VCaP (cell line): ENCODE measurements around the gene GRK7.

Source experiments
- H3K27ac ChIP-seq: fragments of 450-650 bp; 2 replicates; pipeline ENCODE4 v1.5.1; 2017
- TF ChIP-seq, protein P1 (sequence below): fragments of 450-650 bp; conservative IDR thresholded peaks from 2 replicates; pipeline ENCODE4 v1.5.1; 2017; ENCODE audit warnings: mild to moderate bottlenecking, moderate library complexity

The GRK7 gene, protein sequence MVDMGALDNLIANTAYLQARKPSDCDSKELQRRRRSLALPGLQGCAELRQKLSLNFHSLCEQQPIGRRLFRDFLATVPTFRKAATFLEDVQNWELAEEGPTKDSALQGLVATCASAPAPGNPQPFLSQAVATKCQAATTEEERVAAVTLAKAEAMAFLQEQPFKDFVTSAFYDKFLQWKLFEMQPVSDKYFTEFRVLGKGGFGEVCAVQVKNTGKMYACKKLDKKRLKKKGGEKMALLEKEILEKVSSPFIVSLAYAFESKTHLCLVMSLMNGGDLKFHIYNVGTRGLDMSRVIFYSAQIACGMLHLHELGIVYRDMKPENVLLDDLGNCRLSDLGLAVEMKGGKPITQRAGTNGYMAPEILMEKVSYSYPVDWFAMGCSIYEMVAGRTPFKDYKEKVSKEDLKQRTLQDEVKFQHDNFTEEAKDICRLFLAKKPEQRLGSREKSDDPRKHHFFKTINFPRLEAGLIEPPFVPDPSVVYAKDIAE (N-terminal part only)

GRCh38 chr3:141763088-141763750 lies at the start of gene GRK7:
Gene GRK7 (plus strand): TSS chr3:141763408. CDS start chr3:141778285, 14,877 bp downstream.
- H3K27ac ChIP-seq, result no peak within 1 kb of the TSS
- TF ChIP-seq, protein P1, sequence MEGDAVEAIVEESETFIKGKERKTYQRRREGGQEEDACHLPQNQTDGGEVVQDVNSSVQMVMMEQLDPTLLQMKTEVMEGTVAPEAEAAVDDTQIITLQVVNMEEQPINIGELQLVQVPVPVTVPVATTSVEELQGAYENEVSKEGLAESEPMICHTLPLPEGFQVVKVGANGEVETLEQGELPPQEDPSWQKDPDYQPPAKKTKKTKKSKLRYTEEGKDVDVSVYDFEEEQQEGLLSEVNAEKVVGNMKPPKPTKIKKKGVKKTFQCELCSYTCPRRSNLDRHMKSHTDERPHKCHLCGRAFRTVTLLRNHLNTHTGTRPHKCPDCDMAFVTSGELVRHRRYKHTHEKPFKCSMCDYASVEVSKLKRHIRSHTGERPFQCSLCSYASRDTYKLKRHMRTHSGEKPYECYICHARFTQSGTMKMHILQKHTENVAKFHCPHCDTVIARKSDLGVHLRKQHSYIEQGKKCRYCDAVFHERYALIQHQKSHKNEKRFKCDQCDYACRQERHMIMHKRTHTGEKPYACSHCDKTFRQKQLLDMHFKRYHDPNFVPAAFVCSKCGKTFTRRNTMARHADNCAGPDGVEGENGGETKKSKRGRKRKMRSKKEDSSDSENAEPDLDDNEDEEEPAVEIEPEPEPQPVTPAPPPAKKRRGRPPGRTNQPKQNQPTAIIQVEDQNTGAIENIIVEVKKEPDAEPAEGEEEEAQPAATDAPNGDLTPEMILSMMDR, result no peak

- TF ChIP-seq, protein P1, result no peak
- no peak overlapping the region for H3K27ac ChIP-seq
These were observed 48.5 kb upstream of the GRK7 start for GRCh38 chr3:141714671-141715070.

- TF ChIP-seq, protein P1, result no peak
- H3K27ac ChIP-seq, result no peak overlapping the region
These were observed 41.1 kb upstream of the GRK7 start for GRCh38 chr3:141722081-141722480.

- TF ChIP-seq, protein P1, result no peak
- H3K27ac ChIP-seq, result no peak overlapping the region
These were observed 40.6 kb upstream of the GRK7 start for GRCh38 chr3:141722648-141723047.

- TF ChIP-seq, protein P1, result no peak
- no peak overlapping the region for H3K27ac ChIP-seq
These were observed 40.0 kb upstream of the GRK7 start for GRCh38 chr3:141723255-141723654.

DNA sequence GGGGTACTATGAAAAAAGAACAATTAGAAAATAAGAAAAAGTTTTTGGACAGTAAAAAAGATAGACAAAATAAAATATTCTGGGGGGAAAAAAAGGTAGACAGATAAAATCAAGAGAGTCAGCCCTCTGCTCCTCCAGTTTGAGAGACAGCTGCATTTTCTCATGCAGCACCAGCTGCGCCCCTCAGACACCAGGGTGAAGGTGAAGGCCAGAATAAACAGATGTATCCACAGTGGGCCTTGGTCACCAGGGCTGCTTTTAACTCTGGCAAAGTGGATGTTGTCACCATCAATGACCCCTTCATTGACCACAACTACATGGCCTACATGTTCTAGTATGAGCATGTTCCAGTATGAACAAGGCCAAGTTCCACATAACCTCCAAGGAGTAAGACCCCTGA lies 39.0 kb upstream of the GRK7 start:
- TF ChIP-seq, protein P1, result no peak
- no peak overlapping the region for H3K27ac ChIP-seq

DNA sequence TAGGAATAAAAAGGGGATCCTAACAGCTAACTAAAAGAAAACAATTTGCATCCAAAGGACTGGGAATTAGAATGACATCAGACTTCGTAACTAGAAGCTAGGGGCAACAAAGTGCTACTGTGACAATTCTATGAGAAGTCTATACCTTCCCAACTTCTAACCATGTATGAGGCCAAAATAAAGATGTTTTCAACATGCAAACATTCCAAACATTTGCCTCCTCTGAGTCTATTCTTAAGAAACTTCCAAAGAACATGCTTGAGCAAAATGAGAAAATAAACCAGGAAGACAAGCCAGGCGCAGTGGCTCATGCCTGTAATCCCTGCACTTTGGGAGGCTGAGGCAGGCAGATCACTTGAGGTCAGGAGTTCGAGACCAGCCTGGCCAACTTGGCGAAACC lies 38.2 kb upstream of the GRK7 start:
- TF ChIP-seq, protein P1, result no peak
- H3K27ac ChIP-seq, result no peak overlapping the region
